HepG2 (cell line): Measurements from ENCODE around the gene CTIF. TPM values are rescaled to one million over a fixed set of nuclear protein-coding genes. Genes with fewer than 3 reads are reported as not detected.

Source experiments
- ATAC-seq: fragments of 200-7000 bp; cut with Tn5 transposase; 3 replicates; pipeline ENCODE4 v1.9.1; 2020; ENCODE audit warnings: mild to moderate bottlenecking, moderate library complexity
- BruUV-seq: library from RNA; stranded (reverse); fragments of 400-500 nt; replicated peaks from 2 replicates; lab custom pipeline; 2021; lab: Mats Ljungman, UMichigan
- CTCF ChIA-PET: fragments of 300-600 bp; formaldehyde crosslinking; extraction: SDS; loops from one replicate; lab custom pipeline; 2021; ENCODE audit warnings: low total read pairs, inconsistent platforms, low intra/inter-chr PET ratio; lab: Yijun Ruan, JAX
- POLR2A ChIA-PET: fragments of 350-600 bp; sonication (Branson Sonifier 250); formaldehyde crosslinking; loops from one replicate; lab custom pipeline; 2020; ENCODE audit warnings: antibody characterized with exemption, inconsistent platforms; lab: Yijun Ruan, JAX
- DNase-seq: peaks from one replicate; pipeline ENCODE4 v3.0.0-alpha.2; 2015; ENCODE audit warnings: low spot score
- FAIRE-seq: peaks from 3 replicates; lab custom pipeline; 2011; peaks lifted over from hg19 to GRCh38; lab: Jason Lieb, UNC
- H2AFZ ChIP-seq: one replicate; pipeline ENCODE4 v1.6.1; 2011; ENCODE audit warnings: low read length, inconsistent platforms
- H3K27ac ChIP-seq: fragments of 300-600 bp; 3 replicates; pipeline ENCODE4 v1.8.0; 2011; ENCODE audit warnings: mixed run types, mild to moderate bottlenecking, mixed read lengths, low read length, inconsistent platforms; ENCODE audit not compliant: insufficient read depth; ENCODE audit errors: extremely low read length
- H3K27me3 ChIP-seq, 2 experiments: fragments of 200-600 bp in 1 of 2; 2 replicates in 1 of 2; 3 replicates in 1 of 2; pipeline versions ENCODE4 v1.6.0 to v1.8.0; 2011; ENCODE audit warnings: low read length in 2 of 2, mild to moderate bottlenecking in 2 of 2, moderate library complexity in 2 of 2, inconsistent platforms in 1 of 2; ENCODE audit not compliant: insufficient read depth in 2 of 2, control insufficient read depth in 1 of 2
- H3K36me3 ChIP-seq, 2 experiments: fragments of 200-600 bp in 1 of 2; replicated peaks in 1 of 2; 2 replicates in 1 of 2; 3 replicates in 1 of 2; pipeline versions ENCODE4 v1.5.1 to v1.8.0; 2011; ENCODE audit warnings: low read length in 2 of 2, inconsistent platforms in 1 of 2; ENCODE audit not compliant: insufficient read depth in 2 of 2, control insufficient read depth in 1 of 2
- H3K4me1 ChIP-seq: 2 replicates; pipeline ENCODE4 v1.5.1; 2012; ENCODE audit warnings: low read length, inconsistent platforms; ENCODE audit not compliant: insufficient read depth
- H3K4me2 ChIP-seq: 2 replicates; pipeline ENCODE4 v1.6.0; 2011; ENCODE audit warnings: low read depth, low read length, inconsistent platforms
- H3K4me3 ChIP-seq, 3 experiments: fragments of 200-600 bp in 1 of 3; sonication (generic), shearing (Covaris generic) in 1 of 3; replicated peaks in 1 of 3; 2 replicates each; pipeline ENCODE4 v1.5.1; 2011 to 2016; ENCODE audit warnings: low read length in 3 of 3, inconsistent platforms in 2 of 3, low read depth in 2 of 3, mild to moderate bottlenecking in 2 of 3, control low read depth in 1 of 3, mixed read lengths in 1 of 3; ENCODE audit not compliant: insufficient read depth in 1 of 3
- H3K79me2 ChIP-seq: one replicate; pipeline ENCODE4 v1.6.1; 2011; ENCODE audit warnings: low read length, inconsistent platforms; ENCODE audit not compliant: insufficient read depth
- H3K9ac ChIP-seq: 2 replicates; pipeline ENCODE4 v1.6.0; 2011; ENCODE audit warnings: mild to moderate bottlenecking, low read depth, low read length, inconsistent platforms; ENCODE audit not compliant: insufficient read depth
- H3K9me3 ChIP-seq: 2 replicates; pipeline ENCODE4 v1.5.1; 2012; ENCODE audit warnings: mild to moderate bottlenecking, low read length
- H4K20me1 ChIP-seq: 2 replicates; pipeline ENCODE4 v1.6.0; 2011; ENCODE audit warnings: inconsistent platforms, mild to moderate bottlenecking, low read length, moderate library complexity; ENCODE audit not compliant: insufficient read depth
- CAMTA2 ChIP-seq: sonication (generic); formaldehyde crosslinking; IDR thresholded peaks from 2 replicates; pipeline ENCODE4 v1.4.0; 2020; ENCODE audit warnings: mild to moderate bottlenecking, missing genetic modification reagents, borderline replicate concordance
- ERF ChIP-seq: IDR thresholded peaks from 2 replicates; pipeline ENCODE4 v1.6.1; 2018; ENCODE audit warnings: missing biosample characterization, missing genetic modification reagents
- ETV5 ChIP-seq: IDR thresholded peaks from 2 replicates; pipeline ENCODE4 v1.6.1; 2018; ENCODE audit warnings: missing biosample characterization, missing genetic modification reagents, inconsistent platforms, borderline replicate concordance
- FLYWCH1 ChIP-seq: sonication (generic); formaldehyde crosslinking; IDR thresholded peaks from 2 replicates; pipeline ENCODE4 v1.8.1; 2023; ENCODE audit warnings: mild to moderate bottlenecking, missing genetic modification reagents
- IKZF4 ChIP-seq: sonication (generic); formaldehyde crosslinking; IDR thresholded peaks from 2 replicates; pipeline ENCODE4 v1.5.1; 2020; ENCODE audit warnings: borderline replicate concordance, mild to moderate bottlenecking, low read depth, missing genetic modification reagents; ENCODE audit errors: not compliant biosample characterization
- KDM5A ChIP-seq: fragments of 200-600 bp; sonication (generic); IDR thresholded peaks from 2 replicates; pipeline ENCODE4 v1.7.0; 2018; ENCODE audit warnings: antibody characterized with exemption, mild to moderate bottlenecking, low read length, borderline replicate concordance
- MAZ ChIP-seq, 2 experiments: sonication (generic) in 1 of 2; formaldehyde crosslinking in 1 of 2; IDR thresholded peaks; 2 replicates each; pipeline versions ENCODE4 v1.5.0 to v1.6.1; 2012 to 2020; ENCODE audit warnings: low read depth in 2 of 2, mild to moderate bottlenecking in 2 of 2, borderline replicate concordance in 1 of 2, improper control_type of control experiment in 1 of 2, low read length in 1 of 2, missing genetic modification reagents in 1 of 2, moderate library complexity in 1 of 2
- NFRKB ChIP-seq: fragments of 450-650 bp; IDR thresholded peaks from 2 replicates; pipeline ENCODE4 v1.6.1; 2017
- NR2F2 ChIP-seq: IDR thresholded peaks from 2 replicates; pipeline ENCODE4 v1.6.1; 2012; ENCODE audit warnings: low read depth, inconsistent platforms, borderline replicate concordance
- PAX8 ChIP-seq: sonication (generic); formaldehyde crosslinking; IDR thresholded peaks from 2 replicates; pipeline ENCODE4 v1.8.0; 2022; ENCODE audit warnings: mild to moderate bottlenecking, missing genetic modification reagents, borderline replicate concordance
- PHF20 ChIP-seq: sonication (generic); formaldehyde crosslinking; IDR thresholded peaks from 2 replicates; pipeline ENCODE4 v1.5.0; 2020; ENCODE audit warnings: mild to moderate bottlenecking, missing genetic modification reagents
- YY1 ChIP-seq: IDR thresholded peaks from 2 replicates; pipeline ENCODE4 v1.6.1; 2011; ENCODE audit warnings: low read length, low read depth, moderate library complexity, mild to moderate bottlenecking; ENCODE audit not compliant: insufficient read depth, insufficient replicate concordance
- ZNF235 ChIP-seq: sonication (generic); formaldehyde crosslinking; IDR thresholded peaks from 2 replicates; pipeline ENCODE4 v1.8.1; 2023; ENCODE audit warnings: mild to moderate bottlenecking, missing genetic modification reagents, borderline replicate concordance
- ZNF432 ChIP-seq: sonication (generic); formaldehyde crosslinking; IDR thresholded peaks from 2 replicates; pipeline ENCODE4 v1.5.0; 2020; ENCODE audit warnings: missing genetic modification reagents, mild to moderate bottlenecking, borderline replicate concordance
- ZNF839 ChIP-seq: sonication (generic); formaldehyde crosslinking; IDR thresholded peaks from 2 replicates; pipeline ENCODE4 v1.4.0; 2020; ENCODE audit warnings: missing genetic modification reagents, mild to moderate bottlenecking, borderline replicate concordance
- ZNF850 ChIP-seq: sonication (generic); formaldehyde crosslinking; conservative IDR thresholded peaks from 2 replicates; pipeline ENCODE4 v1.9.0; 2021; ENCODE audit warnings: mild to moderate bottlenecking, missing genetic modification reagents
- ZNF891 ChIP-seq: sonication (generic); formaldehyde crosslinking; IDR thresholded peaks from 2 replicates; pipeline ENCODE4 v1.5.0; 2020; ENCODE audit warnings: mild to moderate bottlenecking, missing genetic modification reagents
- ZSCAN21 ChIP-seq: sonication (generic); formaldehyde crosslinking; IDR thresholded peaks from 2 replicates; pipeline ENCODE4 v1.8.0; 2022; ENCODE audit warnings: mild to moderate bottlenecking, missing genetic modification reagents, moderate library complexity, borderline replicate concordance
- WGBS: methylation state at CpG from one replicate; pipeline ENCODE4 v1.1.6; 2017; ENCODE audit warnings: low lambda C conversion rate; 5-methylcytosine and 5-hydroxymethylcytosine counted together
- in situ Hi-C: cut with HindIII; loops from 2 replicates; pipeline ENCODE4 v1.10.0; 2017; ENCODE audit warnings: low pct_unique_long_range_greater_than_20kb; ENCODE audit not compliant: extremely low pct_ligation_motif_present
- intact Hi-C: fragments of 100-400 bp; cut with micrococcal nuclease; formaldehyde crosslinking; loops from one replicate; pipeline ENCODE4 v1.10.0; 2022; ENCODE audit not compliant: unreplicated experiment
- polyA plus RNA-seq, 8 experiments: library from polyadenylated mRNA; depleted of rRNA in 3 of 8; stranded (reverse) in 7 of 8; unstranded in 1 of 8; fragments of >200 nt; fragmentation: Illumina TruSeq in 4 of 8; extraction: Trizol in 4 of 8; gene quantifications; 2 replicates each; pipeline versions ENCODE4 v1.2.1 to v1.2.3, GENCODE V29; 2011 to 2016; ENCODE audit warnings: low read depth in 4 of 8, missing spikeins in 1 of 8, mixed read lengths in 1 of 8; ENCODE audit not compliant: insufficient read depth in 1 of 8
- total RNA-seq, 5 experiments: library from RNA; depleted of rRNA; stranded (reverse); fragments of >200 nt; fragmentation: Illumina TruSeq; extraction: Trizol; gene quantifications; 2 replicates each; pipeline ENCODE4 v1.2.3, GENCODE V29; 2016; ENCODE audit warnings: low read depth in 1 of 5
- TF ChIP-seq, protein P1 (sequence below): sonication (generic); formaldehyde crosslinking; IDR thresholded peaks from 2 replicates; pipeline ENCODE4 v1.4.0; 2020; ENCODE audit warnings: missing genetic modification reagents, low read depth, mild to moderate bottlenecking, borderline replicate concordance
- TF ChIP-seq, protein P2 (sequence below): sonication (generic); formaldehyde crosslinking; IDR thresholded peaks from 2 replicates; pipeline ENCODE4 v1.5.1; 2020; ENCODE audit warnings: mild to moderate bottlenecking, missing genetic modification reagents, moderate library complexity
- TF ChIP-seq, protein P3 (sequence below), 2 experiments: sonication (generic) in 1 of 2; formaldehyde crosslinking in 1 of 2; IDR thresholded peaks; 2 replicates each; pipeline versions ENCODE4 v1.4.0 to v1.6.1; 2018 to 2020; ENCODE audit warnings: missing genetic modification reagents in 2 of 2, borderline replicate concordance in 1 of 2, low read depth in 1 of 2, mild to moderate bottlenecking in 1 of 2, missing biosample characterization in 1 of 2

The CTIF gene
- total and polyA plus RNA-seq, 2 of the 13 experiments (the other 11 are each of a cell fraction or from before 2014, with no cell fraction given), result 18.2 to 28.0 TPM

DNA sequence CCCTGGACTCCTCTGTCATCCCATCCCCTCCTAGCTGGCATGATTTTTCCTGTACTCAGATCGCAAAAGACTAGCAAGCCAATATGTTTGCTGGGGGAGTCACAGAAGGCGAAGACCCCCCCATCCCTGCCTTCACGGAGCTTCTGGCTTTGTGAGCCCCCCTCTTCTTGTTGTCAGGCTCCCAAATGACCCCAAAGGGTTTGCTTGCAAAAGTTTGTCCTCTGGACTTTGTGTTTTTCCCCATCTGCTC lies 242.0 kb downstream of the CTIF start:
- peak overlapping the region; percentile 98 for H3K27ac ChIP-seq
- H3K4me1 ChIP-seq, result peaks cover 55% of the 10 kb centered on the region
- H4K20me1 ChIP-seq, result no peaks in the 10 kb centered on the region; the same call in 1 of the 2 replicates
- CTCF ChIA-PET, result no interaction called here
- intact Hi-C loops, result loop anchor here (1.0 to 10.0 kb wide), 4 partner anchors 106 to 261 kb away; no protein-coding TSS in a partner anchor
- no peak overlapping the region for H2AFZ ChIP-seq
- BruUV-seq, result no TSS peak
- peak; percentile 23; the same call in 2 of the 3 replicates for ATAC-seq
- H3K4me2 ChIP-seq, result peak overlapping the region; percentile 91
- H3K9me3 ChIP-seq, result no peaks in the 10 kb centered on the region
- POLR2A ChIA-PET, result interaction anchor here (0.7 to 1.4 kb wide), 6 partner anchors 21 to 167 kb away, joined by 3 to 7 read pairs (median 4); no protein-coding TSS in a partner anchor
- H3K79me2 ChIP-seq, result no peaks in the 10 kb centered on the region
- DNase-seq, result no peak
- peaks cover 0 to 16% of the 10 kb centered on the region in 2 experiments; a peak in 3 of 5 replicates for H3K36me3 ChIP-seq
- FAIRE-seq, result peak; percentile 43
- H3K4me3 ChIP-seq, result peak overlapping the region; percentile 45 to 71 (median 46)
- in situ Hi-C loops, result loop anchor here (5.0 kb wide), 2 partner anchors 86 to 116 kb away; no protein-coding TSS in a partner anchor
- no peaks in the 10 kb centered on the region for H3K27me3 ChIP-seq
- peak overlapping the region; percentile 78 for H3K9ac ChIP-seq
- WGBS, result 0% methylated on average over 3 of the region's 3 CpGs
- TF ChIP-seq YY1, result no peak
- TF ChIP-seq ZNF839 (CRISPR knock-in tag), result no peak
- TF ChIP-seq, protein P1, sequence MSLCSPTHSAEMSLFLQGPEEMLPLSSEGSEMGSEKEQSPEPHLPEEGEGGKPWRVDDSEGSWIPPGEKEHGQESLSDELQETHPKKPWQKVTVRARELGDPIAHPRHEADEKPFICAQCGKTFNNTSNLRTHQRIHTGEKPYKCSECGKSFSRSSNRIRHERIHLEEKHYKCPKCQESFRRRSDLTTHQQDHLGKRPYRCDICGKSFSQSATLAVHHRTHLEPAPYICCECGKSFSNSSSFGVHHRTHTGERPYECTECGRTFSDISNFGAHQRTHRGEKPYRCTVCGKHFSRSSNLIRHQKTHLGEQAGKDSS (CRISPR knock-in tag), result no peak
- no peak for TF ChIP-seq ZNF235
- TF ChIP-seq ERF (CRISPR knock-in tag), result no peak; the same call in 1 of the 2 replicates
- TF ChIP-seq, protein P2, sequence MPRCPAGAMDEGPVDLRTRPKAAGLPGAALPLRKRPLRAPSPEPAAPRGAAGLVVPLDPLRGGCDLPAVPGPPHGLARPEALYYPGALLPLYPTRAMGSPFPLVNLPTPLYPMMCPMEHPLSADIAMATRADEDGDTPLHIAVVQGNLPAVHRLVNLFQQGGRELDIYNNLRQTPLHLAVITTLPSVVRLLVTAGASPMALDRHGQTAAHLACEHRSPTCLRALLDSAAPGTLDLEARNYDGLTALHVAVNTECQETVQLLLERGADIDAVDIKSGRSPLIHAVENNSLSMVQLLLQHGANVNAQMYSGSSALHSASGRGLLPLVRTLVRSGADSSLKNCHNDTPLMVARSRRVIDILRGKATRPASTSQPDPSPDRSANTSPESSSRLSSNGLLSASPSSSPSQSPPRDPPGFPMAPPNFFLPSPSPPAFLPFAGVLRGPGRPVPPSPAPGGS (CRISPR knock-in tag), result 0 out of 2 replicates have a peak, but pooled peaks have one; percentile 23
- peak; percentile 4; the same call in 1 of the 2 replicates for TF ChIP-seq PAX8 (CRISPR knock-in tag)
- TF ChIP-seq FLYWCH1 (CRISPR knock-in tag), result no peak
- no peak for TF ChIP-seq PHF20 (CRISPR knock-in tag)
- TF ChIP-seq NFRKB, result no peak
- TF ChIP-seq ZNF891 (CRISPR knock-in tag), result no peak
- 0 out of 2 replicates have a peak, but pooled peaks have one; percentile 23 for TF ChIP-seq NR2F2
- no peak for TF ChIP-seq CAMTA2
- TF ChIP-seq KDM5A, result no peak
- no peak for TF ChIP-seq ETV5 (CRISPR knock-in tag)
- TF ChIP-seq ZSCAN21 (CRISPR knock-in tag), result no peak
- no peak for TF ChIP-seq IKZF4 (CRISPR knock-in tag)
- no peak for TF ChIP-seq MAZ (IDR thresholded peaks at IDR 0.05; ENCODE audit: borderline replicate concordance, low read depth, low read length)
- TF ChIP-seq MAZ (CRISPR knock-in tag; IDR thresholded peaks at IDR 0.05; ENCODE audit: low read depth), result no peak
- TF ChIP-seq ZNF850, result 0 out of 2 replicates have a peak, but pooled peaks have one; percentile 5
- no peak for TF ChIP-seq ZNF432 (CRISPR knock-in tag)
- TF ChIP-seq, protein P3, sequence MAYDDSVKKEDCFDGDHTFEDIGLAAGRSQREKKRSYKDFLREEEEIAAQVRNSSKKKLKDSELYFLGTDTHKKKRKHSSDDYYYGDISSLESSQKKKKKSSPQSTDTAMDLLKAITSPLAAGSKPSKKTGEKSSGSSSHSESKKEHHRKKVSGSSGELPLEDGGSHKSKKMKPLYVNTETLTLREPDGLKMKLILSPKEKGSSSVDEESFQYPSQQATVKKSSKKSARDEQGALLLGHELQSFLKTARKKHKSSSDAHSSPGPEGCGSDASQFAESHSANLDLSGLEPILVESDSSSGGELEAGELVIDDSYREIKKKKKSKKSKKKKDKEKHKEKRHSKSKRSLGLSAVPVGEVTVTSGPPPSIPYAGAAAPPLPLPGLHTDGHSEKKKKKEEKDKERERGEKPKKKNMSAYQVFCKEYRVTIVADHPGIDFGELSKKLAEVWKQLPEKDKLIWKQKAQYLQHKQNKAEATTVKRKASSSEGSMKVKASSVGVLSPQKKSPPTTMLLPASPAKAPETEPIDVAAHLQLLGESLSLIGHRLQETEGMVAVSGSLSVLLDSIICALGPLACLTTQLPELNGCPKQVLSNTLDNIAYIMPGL (CRISPR knock-in tag; IDR thresholded peaks at IDR 0.05; ENCODE audit: borderline replicate concordance in 1 of 2, low read depth in 1 of 2), result no peak
